CD4-positive, alpha-beta T cell treated with Interferon alpha-2 for 1 hour (primary cell): ENCODE measurements around the gene KRTAP4-3.
"Not testable (repeated sequence)": the region's sequence is repeated elsewhere in the genome, so short reads cannot be mapped to it uniquely, and the experiment has no call there.

Experiments used
- DNase-seq, 2 donors: peaks; one replicate each; pipeline ENCODE4 v3.0.0-alpha.2; 2020 to 2022

KRTAP4-3 gene

DNA sequence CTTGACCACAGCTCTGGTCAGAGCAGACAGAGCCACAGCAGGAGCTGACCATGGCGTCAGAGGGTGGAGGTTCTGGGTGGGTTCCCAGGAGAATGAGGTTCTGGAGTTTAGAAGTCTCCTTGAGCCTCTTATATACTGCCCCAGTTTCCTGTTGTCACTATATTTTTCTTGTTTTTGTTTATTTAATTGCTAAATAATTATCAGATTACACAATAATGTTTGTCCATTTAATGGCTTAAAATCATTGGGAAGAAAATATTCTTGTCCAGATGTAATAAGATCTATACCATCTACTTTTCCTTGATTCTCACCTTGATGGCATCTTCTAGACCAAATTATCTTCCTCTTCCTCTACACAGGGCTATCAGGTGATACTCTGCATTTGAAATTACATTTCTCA lies at the start of gene KRTAP4-3:
Gene KRTAP4-3, minus strand, starts transcription at position 101 of the 400 bp plus-strand sequence. Its CDS starts 49 bp downstream, at position 52.
- DNase-seq, result no peak

GRCh38 chr17:41215681-41216080 lies 47.7 kb upstream of the KRTAP4-3 start:
- DNase-seq, result no peak

- no peak for DNase-seq
Observed at GRCh38 chr17:41212524-41213169, 44.6 kb upstream of the KRTAP4-3 start.

DNA sequence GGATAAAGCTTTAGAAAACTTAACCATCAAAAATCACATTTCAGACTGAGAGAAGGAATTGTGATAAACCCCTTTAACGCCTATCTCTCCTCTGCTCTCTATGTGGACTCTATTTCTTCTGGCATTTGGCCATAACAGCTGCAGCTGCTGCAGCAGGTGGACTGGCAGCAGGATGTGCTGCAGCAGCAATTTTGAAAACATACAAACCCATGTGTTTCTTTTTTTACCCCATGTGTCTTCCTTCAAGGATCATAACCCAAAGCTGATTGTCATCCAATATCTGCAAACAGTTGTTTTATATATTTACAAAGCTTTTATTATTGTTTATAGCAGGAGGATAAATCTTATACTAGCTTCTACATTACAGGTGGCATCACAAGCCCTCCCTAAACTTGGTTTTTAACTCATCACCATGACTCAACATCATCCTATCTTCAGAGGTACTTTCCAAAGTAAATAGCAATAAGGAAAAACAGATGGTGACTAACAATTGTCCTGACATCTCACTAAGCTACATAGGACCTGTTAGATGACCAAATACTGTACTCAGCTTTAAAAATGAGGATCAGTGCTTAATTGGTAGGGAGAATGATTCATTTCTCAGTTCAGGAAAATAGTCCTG lies 43.9 kb upstream of the KRTAP4-3 start:
- no peak for DNase-seq

DNA sequence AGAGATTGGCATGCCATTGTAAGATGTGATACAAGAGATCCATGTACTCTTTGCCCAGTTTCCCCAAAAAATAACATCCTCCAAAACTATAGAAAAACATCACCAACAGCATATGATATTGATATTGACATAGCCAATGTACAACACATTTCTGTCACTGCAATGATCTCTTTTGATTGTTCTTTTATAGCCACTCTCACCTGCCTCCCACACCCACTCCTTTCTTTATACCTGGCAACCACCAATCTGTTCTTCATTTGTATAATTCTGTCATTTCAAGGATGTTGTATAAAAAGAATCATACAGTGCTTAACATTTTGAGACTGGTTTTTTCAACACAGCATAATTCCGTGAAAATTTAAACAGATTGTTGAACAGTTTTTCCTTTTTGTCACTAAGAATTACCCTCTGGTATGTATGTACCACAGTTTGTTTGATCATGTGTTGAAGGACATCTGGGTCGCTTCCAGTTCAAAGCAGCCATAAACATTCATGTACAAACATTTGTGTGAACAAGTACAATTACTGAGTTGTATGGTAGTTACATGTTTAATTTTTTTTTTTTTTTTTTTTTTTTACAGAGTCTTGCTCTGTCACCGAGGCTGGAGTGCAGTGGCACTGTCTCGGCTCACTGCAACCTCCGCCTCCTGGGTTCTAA lies 31.5 kb upstream of the KRTAP4-3 start:
- no peak for DNase-seq

- no peak for DNase-seq
Observed at GRCh38 chr17:41196068-41196467, 28.0 kb upstream of the KRTAP4-3 start.

DNA sequence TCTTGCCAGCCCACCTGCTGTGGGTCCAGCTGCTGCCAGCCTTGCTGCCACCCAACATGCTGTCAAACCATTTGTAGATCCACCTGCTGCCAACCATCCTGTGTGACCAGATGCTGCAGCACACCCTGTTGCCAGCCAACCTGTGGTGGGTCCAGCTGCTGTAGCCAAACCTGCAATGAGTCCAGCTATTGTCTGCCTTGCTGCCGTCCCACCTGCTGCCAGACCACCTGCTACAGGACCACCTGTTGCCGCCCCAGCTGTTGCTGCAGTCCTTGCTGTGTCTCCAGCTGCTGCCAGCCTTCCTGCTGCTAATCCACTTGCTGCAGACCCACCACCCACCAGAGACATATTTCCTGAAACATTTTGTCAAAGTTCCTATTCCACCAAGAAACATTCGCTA lies 22.3 kb upstream of the KRTAP4-3 start:
- no peak for DNase-seq

- DNase-seq, result not testable (repeated sequence)
Observed at GRCh38 chr17:41189837-41190318, 21.9 kb upstream of the KRTAP4-3 start, which contains the start of gene KRTAP9-1. KRTAP9-1 (plus strand) TSS chr17:41189887; CDS start chr17:41189887, 0 bp downstream.

DNA sequence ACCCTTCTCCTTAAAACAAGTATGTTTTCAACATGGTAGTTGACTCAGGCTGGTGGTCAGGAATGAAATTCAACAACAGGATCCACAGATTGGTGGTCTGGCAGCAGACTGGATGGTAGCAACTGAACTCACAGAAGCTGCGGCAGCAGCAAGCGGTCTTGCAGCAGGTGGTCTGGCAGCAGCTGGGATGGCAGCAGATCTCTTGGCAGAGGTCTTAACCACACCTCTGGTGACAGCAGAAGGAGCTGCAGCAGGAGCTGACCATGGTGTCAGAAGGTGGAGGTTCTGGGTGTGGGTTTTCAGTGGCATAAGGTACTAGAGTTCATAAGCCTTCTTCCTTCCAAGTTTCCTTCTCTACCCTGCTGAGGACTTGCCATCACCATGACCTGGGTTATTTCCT lies 18.9 kb upstream of the KRTAP4-3 start:
- DNase-seq, result no peak

DNA sequence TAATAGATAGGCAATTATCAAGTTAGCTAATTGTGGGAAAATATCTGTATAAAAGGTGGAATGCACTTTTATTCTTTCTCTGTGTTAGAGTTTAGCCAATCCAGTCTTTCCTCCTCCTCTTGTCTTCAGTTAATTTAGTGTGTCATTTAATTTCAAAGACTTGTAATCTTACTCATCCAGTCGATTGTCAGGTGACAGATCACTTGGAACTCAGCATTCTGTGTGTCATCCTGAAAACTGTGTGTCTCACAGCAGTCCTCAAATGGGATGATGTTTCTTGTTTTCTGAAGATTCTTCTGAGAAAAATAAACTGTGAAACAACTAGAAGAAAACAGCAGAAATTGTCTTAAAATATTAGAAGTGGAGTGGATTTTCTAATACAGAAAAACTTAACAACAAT lies 17.0 kb upstream of the KRTAP4-3 start:
- no peak for DNase-seq

- DNase-seq, result no peak
Observed at GRCh38 chr17:41184480-41184961, 16.5 kb upstream of the KRTAP4-3 start, which contains the start of gene KRTAP4-1. KRTAP4-1 (minus strand) TSS chr17:41184911; CDS start chr17:41184854, 57 bp downstream.

GRCh38 chr17:41178843-41179616 lies 11.0 kb upstream of the KRTAP4-3 start:
- no peak for DNase-seq

GRCh38 chr17:41178341-41178740 lies 10.3 kb upstream of the KRTAP4-3 start:
- DNase-seq, result no peak

DNA sequence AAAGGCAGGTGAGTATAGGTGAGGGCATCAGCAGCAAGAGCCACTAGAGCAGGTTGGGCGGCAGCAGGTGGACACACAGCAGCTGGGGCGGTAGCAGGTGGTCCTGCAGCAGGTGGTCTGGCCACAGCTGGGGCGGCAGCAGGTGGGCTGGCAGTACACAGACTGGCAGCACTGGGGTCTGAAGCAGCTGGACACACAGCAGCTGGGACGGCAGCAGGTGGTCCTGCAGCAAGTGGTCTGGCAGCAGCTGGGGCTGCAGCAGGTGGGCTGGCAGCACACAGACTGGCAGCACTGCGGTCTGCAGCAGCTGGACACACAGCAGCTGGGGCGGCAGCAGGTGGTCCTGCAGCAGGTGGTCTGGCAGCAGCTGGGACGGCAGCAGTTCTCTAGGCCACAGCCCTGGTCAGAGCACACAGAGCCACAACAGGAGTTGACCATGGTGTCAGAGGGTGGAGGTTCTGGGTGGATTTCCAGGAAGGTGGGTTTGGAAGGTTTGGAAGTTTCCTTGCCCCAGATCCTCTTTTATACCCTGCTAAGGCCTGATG lies 9.8 kb upstream of the KRTAP4-3 start, which contains the start of gene KRTAP4-2:
Gene KRTAP4-2, minus strand, starts transcription at position 495 of the 545 bp plus-strand sequence. Its CDS starts 57 bp downstream, at position 438.
- DNase-seq, result no peak

DNA sequence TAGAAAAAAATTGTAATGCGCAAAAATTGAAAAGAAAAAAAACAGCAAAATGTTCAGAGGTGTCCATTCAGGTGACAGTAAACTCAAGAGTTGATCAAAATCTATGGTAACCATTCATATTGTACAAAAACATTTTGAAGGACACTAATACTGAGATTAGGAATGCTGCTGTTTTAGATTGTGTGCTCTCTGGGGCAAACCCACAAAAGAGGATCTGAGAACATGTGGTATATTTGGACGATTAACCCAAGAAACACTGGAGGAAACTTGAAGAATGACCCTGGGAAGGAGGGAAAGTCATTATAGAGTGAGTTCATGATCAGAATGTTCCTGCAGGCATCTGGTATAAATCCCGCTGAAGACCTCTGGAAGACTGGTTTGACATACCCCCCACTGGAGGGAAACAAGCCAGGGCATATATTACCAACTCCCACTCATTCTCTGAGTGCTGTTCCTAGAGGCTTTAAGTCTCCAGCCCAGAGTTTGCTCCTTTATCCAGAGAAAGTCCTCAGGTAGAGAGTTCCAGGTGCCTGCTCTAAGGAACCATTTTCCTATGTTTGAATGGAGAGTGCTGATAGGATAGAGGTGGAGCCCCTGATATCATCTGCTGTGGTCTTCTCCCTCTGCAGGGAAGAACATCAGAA lies 8.8 kb upstream of the KRTAP4-3 start:
- DNase-seq, result no peak

DNA sequence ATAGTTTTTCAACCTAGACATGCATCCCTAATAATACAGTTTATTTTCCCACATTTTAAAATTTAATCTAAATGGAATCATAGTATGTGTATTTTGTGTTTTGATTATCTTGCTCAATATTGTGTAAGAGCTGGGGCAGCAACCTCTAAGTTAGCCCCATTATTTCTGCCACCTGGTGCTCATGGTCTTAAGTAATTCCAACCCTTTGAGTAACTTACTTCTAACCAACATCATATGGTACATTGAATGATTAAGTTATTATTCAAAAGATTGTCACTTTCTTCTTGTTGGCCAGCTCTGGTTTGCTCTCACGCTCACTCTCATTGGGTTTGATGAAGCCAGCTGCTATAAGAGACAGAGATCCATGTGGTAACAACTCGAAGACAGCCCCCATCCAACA lies 3.9 kb upstream of the KRTAP4-3 start:
- no peak for DNase-seq

GRCh38 chr17:41167561-41167960 lies 460 bp downstream of the KRTAP4-3 start:
- no peak for DNase-seq

GRCh38 chr17:41163828-41164227 lies 4.2 kb downstream of the KRTAP4-3 start:
- DNase-seq, result no peak

GRCh38 chr17:41160648-41161047 lies 7.4 kb downstream of the KRTAP4-3 start, which contains the start of gene KRTAP4-4:
KRTAP4-4 (minus strand) TSS chr17:41160748; CDS start chr17:41160691, 57 bp downstream.
- no peak for DNase-seq

DNA sequence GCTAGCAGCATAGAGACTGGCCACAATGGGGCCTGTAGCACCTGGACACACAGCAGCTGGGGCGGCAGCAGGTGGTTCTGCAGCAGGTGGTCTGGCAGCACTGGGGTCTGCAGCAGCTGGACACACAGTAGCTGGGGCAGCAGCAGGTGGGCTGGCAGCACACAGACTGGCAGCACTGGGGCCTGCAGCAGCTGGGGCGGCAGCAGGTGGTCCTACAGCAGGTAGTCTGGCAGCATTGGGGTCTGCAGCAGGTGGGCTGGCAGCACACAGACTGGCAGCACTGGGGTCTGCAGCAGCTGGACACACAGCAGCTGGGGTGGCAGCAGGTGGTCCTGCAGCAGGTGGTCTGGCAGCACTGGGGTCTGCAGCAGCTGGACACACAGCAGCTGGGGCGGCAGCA lies 7.8 kb downstream of the KRTAP4-3 start:
- DNase-seq, result not testable (repeated sequence)

DNA sequence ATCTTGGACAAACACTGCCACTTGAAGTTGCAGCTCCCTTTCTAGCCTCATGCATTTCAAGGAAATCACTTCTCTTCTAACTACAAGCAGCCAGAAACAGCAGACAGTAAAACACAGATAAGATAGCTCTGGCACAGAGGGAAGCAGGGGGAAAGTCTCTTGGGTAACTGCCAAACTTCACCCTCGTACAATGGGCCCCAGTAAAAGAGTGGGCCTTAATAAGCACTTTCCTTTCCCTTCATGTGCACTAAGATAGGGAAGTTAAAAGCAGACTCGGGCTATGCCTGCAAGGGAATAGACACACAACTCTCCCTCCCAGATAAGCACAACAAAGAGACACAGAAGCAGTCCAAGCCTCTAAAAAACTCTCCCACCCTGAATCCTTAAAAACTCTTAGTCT lies 14.2 kb downstream of the KRTAP4-3 start:
- DNase-seq, result no peak

DNA sequence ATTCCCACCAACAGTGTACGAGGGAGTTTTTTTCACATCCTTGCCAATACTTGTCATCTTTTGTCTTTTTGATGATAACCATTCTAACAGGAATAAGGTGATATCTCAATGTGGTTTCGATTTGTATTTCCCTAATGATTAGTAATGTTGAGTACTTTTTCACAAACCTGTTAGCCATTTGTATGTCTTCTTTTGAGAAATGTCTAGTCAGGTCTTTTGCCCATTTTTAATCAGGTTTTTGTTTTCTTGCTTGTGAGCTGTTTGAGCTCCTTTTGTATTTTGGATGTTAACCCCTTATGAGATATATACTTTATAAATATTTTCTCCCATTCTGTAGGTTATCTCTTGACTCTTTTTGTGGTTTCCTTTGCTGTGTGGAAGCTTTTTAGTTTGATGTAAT lies 16.5 kb downstream of the KRTAP4-3 start:
- no peak for DNase-seq
